T-helper 17 cell (primary cell): ENCODE measurements around the gene KMO. TPM values are rescaled to one million over a fixed set of nuclear protein-coding genes. Genes with fewer than 3 reads are reported as not detected.

ENCODE experiments used
- ATAC-seq: fragments of 150-1000 bp; cut with Tn5 transposase; 2 replicates; pipeline ENCODE4 v1.10.0; 2021; ENCODE audit warnings: mild to moderate bottlenecking, moderate library complexity
- DNase-seq, 3 donors: peaks; one replicate each; pipeline versions ENCODE4 v3.0.0 to v3.0.0-alpha.2; 2020 to 2021
- H3K9me3 ChIP-seq: one replicate; pipeline ENCODE4 v1.7.0; 2013; ENCODE audit warnings: low read length, mild to moderate bottlenecking; ENCODE audit not compliant: control insufficient read depth, poor library complexity, severe bottlenecking
- H3K27ac Mint-ChIP-seq: one replicate; pipeline ENCODE4 v1.8.0; 2022; ENCODE audit warnings: mild to moderate bottlenecking, moderate library complexity, mixed read lengths
- H3K27me3 Mint-ChIP-seq: one replicate; pipeline ENCODE4 v1.8.0; 2022; ENCODE audit warnings: mixed read lengths
- H3K36me3 Mint-ChIP-seq: one replicate; pipeline ENCODE4 v1.8.0; 2022; ENCODE audit warnings: low read depth, mixed read lengths
- H3K4me1 Mint-ChIP-seq: one replicate; pipeline ENCODE4 v1.8.0; 2022; ENCODE audit warnings: mild to moderate bottlenecking, mixed read lengths
- H3K4me3 Mint-ChIP-seq: one replicate; pipeline ENCODE4 v1.8.0; 2022; ENCODE audit warnings: mild to moderate bottlenecking, moderate library complexity, mixed read lengths
- total RNA-seq, 4 donors: library from RNA in 2 of 4; stranded (reverse) in 2 of 4; gene quantifications; one replicate each; pipeline ENCODE4 v1.2.3 and lab custom pipeline; 2022 to 2026

The KMO gene
- total RNA-seq, 2 donors from 2014 or later: 1.5 TPM; not detected in 1

- no peaks in the 10 kb centered on the region for H3K4me1 Mint-ChIP-seq
- no peak overlapping the region for H3K4me3 Mint-ChIP-seq
- DNase-seq: no peak
- H3K9me3 ChIP-seq: no peaks in the 10 kb centered on the region
- no peak overlapping the region for H3K27ac Mint-ChIP-seq
- no peaks in the 10 kb centered on the region for H3K27me3 Mint-ChIP-seq
- H3K36me3 Mint-ChIP-seq: no peaks in the 10 kb centered on the region
- ATAC-seq: peak; percentile 87
These were observed 78.9 kb downstream of the KMO start for GRCh38 chr1:241611063-241611462.

- no peak for ATAC-seq
- DNase-seq: no peak
- no peaks in the 10 kb centered on the region for H3K9me3 ChIP-seq
- H3K27me3 Mint-ChIP-seq: no peaks in the 10 kb centered on the region
- H3K27ac Mint-ChIP-seq: no peak overlapping the region
- H3K4me3 Mint-ChIP-seq: no peak overlapping the region
- H3K4me1 Mint-ChIP-seq: no peaks in the 10 kb centered on the region
- H3K36me3 Mint-ChIP-seq: no peaks in the 10 kb centered on the region
These were observed 79.6 kb downstream of the KMO start for GRCh38 chr1:241611736-241612135.

- H3K9me3 ChIP-seq: no peaks in the 10 kb centered on the region
- no peak overlapping the region for H3K4me3 Mint-ChIP-seq
- H3K27me3 Mint-ChIP-seq: no peaks in the 10 kb centered on the region
- H3K36me3 Mint-ChIP-seq: no peaks in the 10 kb centered on the region
- no peak for DNase-seq
- H3K4me1 Mint-ChIP-seq: no peaks in the 10 kb centered on the region
- peak overlapping the region; percentile 77 for H3K27ac Mint-ChIP-seq
- ATAC-seq: no peak
These were observed 80.6 kb downstream of the KMO start for GRCh38 chr1:241612533-241613477.

- H3K27me3 Mint-ChIP-seq: no peaks in the 10 kb centered on the region
- no peak for DNase-seq
- H3K4me1 Mint-ChIP-seq: no peaks in the 10 kb centered on the region
- ATAC-seq: no peak
- no peak overlapping the region for H3K27ac Mint-ChIP-seq
- H3K9me3 ChIP-seq: no peaks in the 10 kb centered on the region
- no peak overlapping the region for H3K4me3 Mint-ChIP-seq
- H3K36me3 Mint-ChIP-seq: no peaks in the 10 kb centered on the region
These were observed 82.0 kb downstream of the KMO start for GRCh38 chr1:241614144-241614543.

- H3K27ac Mint-ChIP-seq: no peak overlapping the region
- ATAC-seq: no peak
- H3K4me3 Mint-ChIP-seq: no peak overlapping the region
- H3K4me1 Mint-ChIP-seq: no peaks in the 10 kb centered on the region
- no peak for DNase-seq
- no peaks in the 10 kb centered on the region for H3K36me3 Mint-ChIP-seq
- H3K27me3 Mint-ChIP-seq: no peaks in the 10 kb centered on the region
- H3K9me3 ChIP-seq: no peaks in the 10 kb centered on the region
These were observed 82.4 kb downstream of the KMO start for GRCh38 chr1:241614572-241614971.

DNA sequence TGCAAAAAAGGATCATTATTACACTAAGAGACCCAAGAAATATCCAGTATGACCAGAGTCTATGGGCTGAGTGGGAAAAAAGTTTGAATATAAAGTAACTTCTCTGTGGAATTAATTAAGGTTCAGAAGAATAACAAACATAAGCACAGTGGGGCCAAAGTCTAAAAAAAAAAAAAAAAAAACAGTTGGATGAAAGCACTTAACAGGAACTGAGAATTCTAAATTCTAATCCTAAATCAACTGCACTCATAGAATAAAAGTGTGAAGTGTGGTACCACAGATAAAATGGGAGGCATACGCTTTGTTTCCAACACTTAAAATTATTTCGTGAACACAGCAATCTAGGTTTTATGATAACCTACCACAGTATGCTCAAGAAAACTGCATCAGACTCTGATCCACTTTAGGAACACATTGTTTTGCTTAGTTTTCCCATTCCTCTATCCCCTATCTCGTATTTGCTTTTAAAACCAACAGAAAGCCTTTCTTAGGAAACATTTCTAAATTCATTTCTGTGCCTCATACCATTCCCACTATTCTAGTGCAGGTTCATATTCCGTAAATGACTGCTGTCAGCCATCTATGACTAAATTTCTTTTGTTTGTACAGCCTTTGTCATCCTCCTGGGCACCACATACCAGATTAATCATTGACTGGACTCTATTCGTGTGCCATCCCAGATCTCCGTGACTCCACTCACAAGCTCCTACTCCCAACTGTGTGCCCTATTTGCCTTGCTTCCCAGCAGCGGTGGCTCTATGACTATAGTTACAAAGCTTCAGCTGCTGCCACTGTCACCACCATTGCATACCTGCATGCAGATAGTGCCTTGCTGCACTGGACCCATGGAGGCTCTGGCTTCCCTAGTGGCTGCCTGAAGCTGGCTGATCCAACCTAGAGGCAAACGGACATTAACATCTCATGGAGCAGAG lies 83.1 kb downstream of the KMO start:
- no peaks in the 10 kb centered on the region for H3K27me3 Mint-ChIP-seq
- no peaks in the 10 kb centered on the region for H3K4me1 Mint-ChIP-seq
- DNase-seq: no peak
- H3K9me3 ChIP-seq: no peaks in the 10 kb centered on the region
- H3K36me3 Mint-ChIP-seq: no peaks in the 10 kb centered on the region
- H3K27ac Mint-ChIP-seq: no peak overlapping the region
- ATAC-seq: no peak
- H3K4me3 Mint-ChIP-seq: no peak overlapping the region

- Mint-ChIP-seq H3K36me3 (peaks cover 3% of the 10 kb centered on the region), H3K4me3 (no peak overlapping the region), H3K27me3 (no peaks in the 10 kb centered on the region), H3K4me1 (no peaks in the 10 kb centered on the region), H3K27ac (no peak overlapping the region)
- ATAC-seq (no peak), DNase-seq (no peak)
- no peaks in the 10 kb centered on the region for H3K9me3 ChIP-seq
These were observed 85.2 kb downstream of the KMO start for GRCh38 chr1:241617426-241617825.

GRCh38 chr1:241622669-241623068 lies 90.5 kb downstream of the KMO start:
- no peaks in the 10 kb centered on the region for H3K9me3 ChIP-seq
- Mint-ChIP-seq H3K27ac (peak overlapping the region; percentile 79), H3K4me3 (no peak overlapping the region), H3K4me1 (peaks cover 3% of the 10 kb centered on the region), H3K27me3 (no peaks in the 10 kb centered on the region), H3K36me3 (peaks cover 3% of the 10 kb centered on the region)
- ATAC-seq (no peak), DNase-seq (no peak)

- Mint-ChIP-seq H3K4me3 (no peak overlapping the region), H3K36me3 (peaks cover 3% of the 10 kb centered on the region), H3K27ac (no peak overlapping the region), H3K27me3 (no peaks in the 10 kb centered on the region), H3K4me1 (peaks cover 9% of the 10 kb centered on the region)
- ATAC-seq: no peak
- H3K9me3 ChIP-seq: no peaks in the 10 kb centered on the region
- no peak for DNase-seq
These were observed 92.8 kb downstream of the KMO start for GRCh38 chr1:241624935-241625334.

DNA sequence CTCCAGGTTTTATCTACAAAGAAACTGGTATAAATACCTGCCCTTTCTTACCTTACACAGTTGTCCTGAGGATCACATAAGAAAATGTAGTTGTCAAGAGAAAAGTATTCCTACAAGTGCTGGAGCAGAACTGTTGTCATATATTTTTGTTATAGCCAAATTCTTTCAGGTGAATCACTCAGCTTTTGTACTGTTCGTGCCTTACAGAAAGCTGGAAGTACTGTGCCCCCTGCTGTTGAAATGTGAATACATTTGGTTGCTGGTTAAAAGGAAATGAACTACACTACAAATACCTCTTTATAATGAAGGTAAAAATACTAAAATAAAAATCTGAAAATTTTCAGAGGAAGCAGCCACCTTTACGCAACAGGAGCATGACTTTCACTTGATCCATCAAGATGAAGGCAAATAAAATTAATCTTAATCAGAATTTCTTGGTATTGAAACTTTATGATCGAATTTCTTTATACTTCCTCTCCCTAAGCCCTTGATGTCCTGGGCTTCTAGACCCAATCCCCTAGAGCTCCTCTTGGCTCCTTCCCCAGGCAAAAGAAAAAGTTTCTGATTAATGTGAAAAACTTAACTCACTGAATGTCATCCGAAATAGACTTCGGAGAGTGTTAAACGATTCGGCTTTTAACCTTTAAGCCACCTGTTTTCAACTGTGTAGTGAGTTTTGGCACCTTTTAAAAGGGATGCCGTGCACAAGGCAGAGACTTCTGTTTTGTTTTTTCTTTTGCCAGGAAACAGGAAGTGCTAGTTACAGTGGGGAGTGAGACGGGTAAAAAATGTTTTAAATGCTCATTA lies 95.5 kb downstream of the KMO start:
- DNase-seq (peak in 1 of 3 donors; percentile 8), ATAC-seq (peak; percentile 81)
- Mint-ChIP-seq H3K27ac (peak overlapping the region; percentile 8), H3K27me3 (no peaks in the 10 kb centered on the region), H3K4me3 (no peak overlapping the region), H3K36me3 (peaks cover 2% of the 10 kb centered on the region), H3K4me1 (peaks cover 11% of the 10 kb centered on the region)
- no peaks in the 10 kb centered on the region for H3K9me3 ChIP-seq

DNA sequence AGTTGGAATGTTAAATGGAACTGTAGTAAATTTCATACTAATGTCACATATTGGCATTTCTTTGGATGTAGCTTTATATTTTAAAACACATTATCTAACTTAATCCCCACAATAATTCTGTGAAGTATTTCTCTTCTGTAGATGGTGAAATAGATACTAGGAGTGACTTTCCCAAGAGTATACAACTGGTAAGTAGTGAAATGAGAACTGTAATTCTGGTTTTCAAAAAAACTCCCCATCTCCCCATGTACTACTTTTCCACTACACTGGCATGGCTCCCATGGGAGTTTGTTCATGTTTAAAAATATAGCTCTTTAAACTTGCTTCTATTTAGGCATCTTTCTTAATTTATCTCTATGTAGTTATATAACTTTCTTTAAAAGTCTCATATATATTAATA lies 97.8 kb downstream of the KMO start:
- ATAC-seq (no peak), DNase-seq (no peak)
- H3K27ac Mint-ChIP-seq: no peak overlapping the region
- H3K4me3 Mint-ChIP-seq: no peak overlapping the region
- no peaks in the 10 kb centered on the region for H3K9me3 ChIP-seq
- H3K36me3 Mint-ChIP-seq: peaks cover 3% of the 10 kb centered on the region
- H3K27me3 Mint-ChIP-seq: no peaks in the 10 kb centered on the region
- peaks cover 8% of the 10 kb centered on the region for H3K4me1 Mint-ChIP-seq

DNA sequence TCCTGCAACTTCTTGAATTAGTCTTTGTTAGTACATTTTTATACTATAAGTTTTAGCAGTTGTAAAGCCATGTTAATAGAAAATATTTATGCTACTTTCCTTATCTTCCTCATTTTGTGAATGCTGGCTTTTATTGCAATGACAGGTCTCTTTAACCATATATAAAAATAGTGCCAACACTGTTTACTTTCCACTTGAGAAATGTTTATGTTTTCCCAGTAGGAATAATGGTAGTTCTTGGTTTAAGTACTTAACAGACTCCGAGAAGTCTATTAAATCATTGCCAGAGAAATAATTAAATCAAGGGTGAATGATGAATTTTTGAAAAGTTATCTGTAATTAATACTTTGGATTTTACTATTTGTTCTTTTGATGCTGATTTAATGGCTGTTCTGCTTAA lies 98.3 kb downstream of the KMO start:
- DNase-seq: no peak
- Mint-ChIP-seq H3K4me3 (no peak overlapping the region), H3K4me1 (peaks cover 8% of the 10 kb centered on the region), H3K27ac (no peak overlapping the region), H3K36me3 (peaks cover 5% of the 10 kb centered on the region), H3K27me3 (no peaks in the 10 kb centered on the region)
- no peak for ATAC-seq
- no peaks in the 10 kb centered on the region for H3K9me3 ChIP-seq

GRCh38 chr1:241630899-241631298 lies 98.7 kb downstream of the KMO start:
- DNase-seq (no peak), ATAC-seq (no peak)
- Mint-ChIP-seq H3K4me1 (peaks cover 8% of the 10 kb centered on the region), H3K27me3 (no peaks in the 10 kb centered on the region), H3K4me3 (no peak overlapping the region), H3K36me3 (peaks cover 5% of the 10 kb centered on the region), H3K27ac (no peak overlapping the region)
- no peaks in the 10 kb centered on the region for H3K9me3 ChIP-seq
